SK-N-SH (cell line): ENCODE results near the gene PPP4R2. TPM values are rescaled to one million over a fixed set of nuclear protein-coding genes. Genes with fewer than 3 reads are reported as not detected.

Experiments
- CTCF ChIA-PET: fragments of 300-600, 350-600 bp; formaldehyde crosslinking; extraction: SDS; loops from one replicate; lab custom pipeline; 2021; lab: Yijun Ruan, JAX
- POLR2A ChIA-PET: fragments of 350-600 bp; sonication (Branson Sonifier 250); formaldehyde crosslinking; extraction: SDS; loops from one replicate; lab custom pipeline; 2020; ENCODE audit warnings: antibody characterized with exemption, inconsistent platforms; lab: Yijun Ruan, JAX
- DNase-seq: peaks from one replicate; pipeline ENCODE4 v3.0.0; 2012
- H2AFZ ChIP-seq: fragments of 200-600 bp; sonication (generic); 2 replicates; pipeline ENCODE4 v1.8.1; 2016; ENCODE audit warnings: antibody characterized with exemption, mild to moderate bottlenecking, low read depth
- H3F3A ChIP-seq: fragments of 200-600 bp; sonication (generic); replicated peaks from 2 replicates; pipeline ENCODE3; 2016; ENCODE audit warnings: antibody characterized with exemption, mild to moderate bottlenecking; ENCODE audit not compliant: insufficient read depth
- H3K27ac ChIP-seq, 2 experiments: fragments of 200-500 bp in 1 of 2; fragments of 200-600 bp in 1 of 2; sonication (Bioruptor generic) in 1 of 2; sonication (generic), shearing (Covaris generic) in 1 of 2; 2 replicates each; pipeline versions ENCODE4 v1.5.1 to v1.6.1; 2014 to 2016; ENCODE audit warnings: low read depth in 2 of 2, inconsistent platforms in 1 of 2, low read length in 1 of 2, mild to moderate bottlenecking in 1 of 2, mixed read lengths in 1 of 2
- H3K27me3 ChIP-seq: fragments of 200-600 bp; sonication (generic), shearing (Covaris generic); 2 replicates; pipeline ENCODE4 v1.6.1; 2016; ENCODE audit warnings: mixed run types; ENCODE audit not compliant: insufficient read depth
- H3K36me3 ChIP-seq, 2 experiments: fragments of 200-500 bp in 1 of 2; fragments of 200-600 bp in 1 of 2; sonication (Bioruptor generic) in 1 of 2; sonication (generic) in 1 of 2; replicated peaks in 1 of 2; 2 replicates each; pipeline versions ENCODE3 to v1.5.1; 2014 to 2016; ENCODE audit warnings: low read length in 1 of 2, mild to moderate bottlenecking in 1 of 2; ENCODE audit not compliant: insufficient read depth in 2 of 2, control insufficient read depth in 1 of 2
- H3K4me1 ChIP-seq, 2 experiments: fragments of 200-500 bp in 1 of 2; fragments of 200-600 bp in 1 of 2; sonication (Bioruptor generic) in 1 of 2; sonication (generic), shearing (Covaris generic) in 1 of 2; 2 replicates each; pipeline versions ENCODE4 v1.5.1 to v1.6.1; 2014 to 2016; ENCODE audit warnings: low read depth in 1 of 2, low read length in 1 of 2, mixed run types in 1 of 2; ENCODE audit not compliant: insufficient read depth in 2 of 2, control insufficient read depth in 1 of 2
- H3K4me2 ChIP-seq: fragments of 200-600 bp; sonication (generic), shearing (Covaris generic); 2 replicates; pipeline ENCODE4 v1.6.1; 2017; ENCODE audit warnings: mixed run types
- H3K4me3 ChIP-seq, 2 experiments: fragments of 200-500 bp in 1 of 2; fragments of 200-600 bp in 1 of 2; sonication (Bioruptor generic) in 1 of 2; sonication (generic), shearing (Covaris generic) in 1 of 2; 2 replicates each; pipeline versions ENCODE4 v1.5.1 to v1.8.1; 2014 to 2016; ENCODE audit warnings: low read depth in 2 of 2, inconsistent platforms in 1 of 2, low read length in 1 of 2, mild to moderate bottlenecking in 1 of 2, mixed read lengths in 1 of 2, moderate library complexity in 1 of 2
- H3K79me2 ChIP-seq: fragments of 200-600 bp; sonication (generic); 2 replicates; pipeline ENCODE4 v1.8.1; 2017; ENCODE audit warnings: mild to moderate bottlenecking; ENCODE audit not compliant: insufficient read depth
- H3K9ac ChIP-seq: fragments of 200-600 bp; sonication (generic); 2 replicates; pipeline ENCODE4 v1.6.1; 2017; ENCODE audit warnings: mixed run types
- H3K9me2 ChIP-seq: fragments of 200-600 bp; sonication (generic); 2 replicates; pipeline ENCODE4 v1.6.1; 2017; ENCODE audit warnings: mixed run types
- H3K9me3 ChIP-seq: fragments of 200-600 bp; sonication (generic); 2 replicates; pipeline ENCODE4 v1.6.1; 2017; ENCODE audit warnings: mixed run types, mild to moderate bottlenecking, moderate library complexity
- H4K20me1 ChIP-seq: fragments of 200-600 bp; sonication (generic); 2 replicates; pipeline ENCODE4 v1.6.1; 2017; ENCODE audit warnings: mild to moderate bottlenecking, mixed run types; ENCODE audit not compliant: insufficient read depth
- CHD2 ChIP-seq: fragments of 150-350 bp; IDR thresholded peaks from 2 replicates; pipeline ENCODE4 v1.6.1; 2018; ENCODE audit warnings: low read length; ENCODE audit not compliant: partially characterized antibody
- ELF1 ChIP-seq: IDR thresholded peaks from 2 replicates; pipeline ENCODE4 v1.4.0; 2012
- FOSL2 ChIP-seq: IDR thresholded peaks from 2 replicates; pipeline ENCODE4 v1.4.0; 2012; ENCODE audit warnings: low read depth, mild to moderate bottlenecking, moderate library complexity, borderline replicate concordance
- FOXJ3 ChIP-seq: sonication (generic); formaldehyde crosslinking; IDR thresholded peaks from 2 replicates; pipeline ENCODE4 v1.5.1; 2020; ENCODE audit warnings: mild to moderate bottlenecking, missing genetic modification reagents
- GABPA ChIP-seq: IDR thresholded peaks from 2 replicates; pipeline ENCODE4 v1.4.0; 2012; ENCODE audit warnings: low read depth, mild to moderate bottlenecking
- GATA2 ChIP-seq: sonication (generic); formaldehyde crosslinking; IDR thresholded peaks from 2 replicates; pipeline ENCODE4 v1.5.0; 2020; ENCODE audit warnings: mild to moderate bottlenecking, missing genetic modification reagents
- NFIC ChIP-seq: IDR thresholded peaks from 2 replicates; pipeline ENCODE4 v1.4.0; 2012; ENCODE audit warnings: borderline replicate concordance
- NRF1 ChIP-seq: IDR thresholded peaks from 2 replicates; pipeline ENCODE4 v1.6.1; 2012; ENCODE audit warnings: low read depth, mild to moderate bottlenecking, low read length
- PBX3 ChIP-seq: IDR thresholded peaks from 2 replicates; pipeline ENCODE4; 2012
- POLR2AphosphoS5 ChIP-seq: IDR thresholded peaks from 2 replicates; pipeline ENCODE4 v1.6.1; 2012; ENCODE audit warnings: low read depth, low read length
- RAD21 ChIP-seq: IDR thresholded peaks from 2 replicates; pipeline ENCODE4 v1.6.1; 2012; ENCODE audit warnings: mild to moderate bottlenecking, low read length
- RCOR1 ChIP-seq: fragments of 150-350 bp; IDR thresholded peaks from 2 replicates; pipeline ENCODE4 v1.6.1; 2017; ENCODE audit warnings: antibody characterized with exemption, low read length
- SMC3 ChIP-seq: IDR thresholded peaks from 2 replicates; pipeline ENCODE4 v1.6.1; 2012; ENCODE audit warnings: low read depth, low read length, improper control_type of control experiment
- TAF1 ChIP-seq: IDR thresholded peaks from 2 replicates; pipeline ENCODE4 v1.6.1; 2012; ENCODE audit warnings: low read depth, mild to moderate bottlenecking, low read length, moderate library complexity, borderline replicate concordance
- TCF12 ChIP-seq: IDR thresholded peaks from 2 replicates; pipeline ENCODE4 v1.4.0; 2012
- USF1 ChIP-seq: IDR thresholded peaks from 2 replicates; pipeline ENCODE4 v1.4.0; 2012; ENCODE audit warnings: low read depth, borderline replicate concordance
- USF2 ChIP-seq: fragments of 150-350 bp; IDR thresholded peaks from 2 replicates; pipeline ENCODE4 v1.6.1; 2017; ENCODE audit warnings: antibody characterized with exemption, low read length, low read depth, borderline replicate concordance
- ZBTB33 ChIP-seq: IDR thresholded peaks from 2 replicates; pipeline ENCODE4 v1.4.0; 2012; ENCODE audit warnings: low read depth, borderline replicate concordance
- polyA plus RNA-seq, 3 experiments: library from polyadenylated mRNA; depleted of rRNA; stranded (reverse); fragments of >200 nt; gene quantifications; 2 replicates each; pipeline ENCODE4 v1.2.3, GENCODE V29; 2012

The PPP4R2 gene
- polyA plus RNA-seq, 1 of the 3 experiments (the other 2 are of a cell fraction), result 8.9 TPM

GRCh38 chr3:72961752-72962151, 34.9 kb upstream of the PPP4R2 start (continued):
- TF ChIP-seq POLR2AphosphoS5, result no peak
- TF ChIP-seq FOSL2, result no peak
- TF ChIP-seq USF1, result no peak
- TF ChIP-seq RAD21, result no peak
- TF ChIP-seq ZBTB33, result no peak
- no peak for TF ChIP-seq PBX3

GRCh38 chr3:72962317-72962716, 34.3 kb upstream of the PPP4R2 start:
- POLR2A ChIA-PET, result no interaction called here

More at GRCh38 chr3:72962317-72962716, 34.3 kb upstream of the PPP4R2 start:
- H3K27me3 ChIP-seq, result no peaks in the 10 kb centered on the region
- CTCF ChIA-PET, result interaction anchor here (1.5 kb wide), 1 partner anchor 24 kb away, joined by 4 read pairs; no protein-coding TSS in a partner anchor
- TF ChIP-seq GABPA, result no peak
- no peak for TF ChIP-seq NFIC
- TF ChIP-seq FOXJ3, result no peak
- no peak for TF ChIP-seq ELF1
- no peak for TF ChIP-seq NRF1
- no peak for TF ChIP-seq USF2
- TF ChIP-seq TAF1, result no peak
- TF ChIP-seq POLR2AphosphoS5, result no peak
- TF ChIP-seq CHD2, result no peak
- no peak for TF ChIP-seq SMC3
- no peak for TF ChIP-seq ZBTB33
- TF ChIP-seq RCOR1, result no peak
- TF ChIP-seq FOSL2, result no peak
- TF ChIP-seq TCF12, result no peak
- TF ChIP-seq GATA2 (CRISPR knock-in tag), result no peak
- H3F3A ChIP-seq, result no peaks in the 10 kb centered on the region
- H3K79me2 ChIP-seq, result no peaks in the 10 kb centered on the region
- DNase-seq, result no peak
- peaks cover 0 to 4% of the 10 kb centered on the region in 2 experiments; a peak in 1 of 4 replicates for H3K4me1 ChIP-seq
- H3K9me3 ChIP-seq, result no peaks in the 10 kb centered on the region
- no peak overlapping the region for H3K27ac ChIP-seq
- H3K9me2 ChIP-seq, result no peaks in the 10 kb centered on the region
- no peak overlapping the region for H3K9ac ChIP-seq
- H3K36me3 ChIP-seq, result peaks cover 0 to 7% of the 10 kb centered on the region in 2 experiments
- no peak overlapping the region for H2AFZ ChIP-seq
- no peak overlapping the region for H3K4me3 ChIP-seq
- H3K4me2 ChIP-seq, result no peak overlapping the region
- H4K20me1 ChIP-seq, result no peaks in the 10 kb centered on the region
